ENCODE results near the gene TBC1D2B. TPM values are rescaled to one million over a fixed set of nuclear protein-coding genes. Genes with fewer than 3 reads are reported as not detected.

Gene TBC1D2B
- total RNA-seq, 1 experiment from 2014 or later: 18.3 TPM

GRCh38 chr15:77945566-77945965 lies 131.9 kb downstream of the TBC1D2B start:
- no peak for DNase-seq (ENCODE audit: low spot score)
- no peak for TF ChIP-seq MAX (CRISPR knock-in tag; IDR thresholded peaks at IDR 0.05)
- TF ChIP-seq OVOL2 (CRISPR knock-in tag; IDR thresholded peaks at IDR 0.05; ENCODE audit: borderline replicate concordance): no peak
- TF ChIP-seq TEAD4 (CRISPR knock-in tag; IDR thresholded peaks at IDR 0.05): no peak
- TF ChIP-seq E2F5 (CRISPR knock-in tag; IDR thresholded peaks at IDR 0.05): no peak
- no peak for TF ChIP-seq ZNF396 (CRISPR knock-in tag; IDR thresholded peaks at IDR 0.05; ENCODE audit: borderline replicate concordance)
- TF ChIP-seq ZNF219 (CRISPR knock-in tag; IDR thresholded peaks at IDR 0.05; ENCODE audit: borderline replicate concordance): no peak
- no peak for TF ChIP-seq AR (CRISPR knock-in tag; IDR thresholded peaks at IDR 0.05)
- no peak for TF ChIP-seq ZNF281 (CRISPR knock-in tag; IDR thresholded peaks at IDR 0.05)
- TF ChIP-seq FOXP4 (CRISPR knock-in tag; IDR thresholded peaks at IDR 0.05): no peak
- no peak for TF ChIP-seq SMAD4 (CRISPR knock-in tag; IDR thresholded peaks at IDR 0.05)
- TF ChIP-seq MLX (CRISPR knock-in tag; IDR thresholded peaks at IDR 0.05): no peak
- no peak for TF ChIP-seq ESRRA (CRISPR knock-in tag; IDR thresholded peaks at IDR 0.05; ENCODE audit: borderline replicate concordance)
- no peak for TF ChIP-seq ATF2 (CRISPR knock-in tag; IDR thresholded peaks at IDR 0.05; ENCODE audit: borderline replicate concordance, low read depth)
- no peak for TF ChIP-seq ATF6 (CRISPR knock-in tag; IDR thresholded peaks at IDR 0.05)
- no peak for TF ChIP-seq ZMAT4 (CRISPR knock-in tag; IDR thresholded peaks at IDR 0.05)
- no peak for TF ChIP-seq ZNF416 (CRISPR knock-in tag; IDR thresholded peaks at IDR 0.05)
- TF ChIP-seq ZNF425 (CRISPR knock-in tag; conservative IDR thresholded peaks at IDR 0.05): no peak
- H3K9me3 Mint-ChIP-seq: no peaks in the 10 kb centered on the region
- no peak overlapping the region for H3K27ac Mint-ChIP-seq
- peaks cover 13% of the 10 kb centered on the region for H3K27me3 Mint-ChIP-seq (ENCODE audit: low read depth)
- CTCF ChIA-PET: interaction anchor here (1.1 kb wide), 1 partner anchor 35 kb away, joined by 4 read pairs; no protein-coding TSS in a partner anchor
- POLR2A ChIA-PET: no interaction called here
- H3K4me1 Mint-ChIP-seq: peaks cover 14% of the 10 kb centered on the region
- H3K36me3 Mint-ChIP-seq: no peaks in the 10 kb centered on the region
- ATAC-seq: no peak
- no peak overlapping the region for H3K4me3 Mint-ChIP-seq

Data from WTC11 (cell line).